ENCODE measurements around the gene PGM1. TPM values are rescaled to one million over a fixed set of nuclear protein-coding genes. Genes with fewer than 3 reads are reported as not detected.

PGM1 gene
- total and polyA plus RNA-seq, 2 of the 13 experiments (the other 11 are each of a cell fraction or from before 2014, with no cell fraction given): 51.6 to 105 TPM

DNA sequence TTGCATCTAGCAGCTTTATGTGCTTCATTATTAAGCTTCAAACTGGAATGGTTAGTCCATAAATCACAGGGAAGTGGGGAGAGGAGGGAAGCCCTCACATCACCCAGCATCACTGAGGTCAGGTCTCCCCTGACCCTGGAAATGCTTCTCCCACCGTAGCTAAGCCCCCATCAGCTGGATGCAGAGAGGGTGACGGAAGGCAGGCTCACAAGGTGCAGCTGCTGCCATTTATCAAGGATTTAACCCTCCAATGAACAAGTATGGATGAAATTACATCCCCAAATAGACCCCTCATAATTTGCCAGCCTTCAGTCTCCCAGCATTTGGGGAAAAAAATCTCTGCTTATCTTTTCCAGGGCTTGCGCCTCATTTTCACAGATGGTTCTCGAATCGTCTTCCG, 60.8 kb downstream of the PGM1 start:
- POLR2A ChIA-PET: no interaction called here
- H2AFZ ChIP-seq (ENCODE audit: low read length): no peak overlapping the region
- no peak overlapping the region for H3K9ac ChIP-seq (ENCODE audit: insufficient read depth, low read depth, low read length)
- WGBS (ENCODE audit: low lambda C conversion rate): over 99% methylated on average over 6 of the region's 6 CpGs
- no peaks in the 10 kb centered on the region for H4K20me1 ChIP-seq (ENCODE audit: insufficient read depth, low read length)
- intact Hi-C loops (cut with micrococcal nuclease; ENCODE audit: unreplicated experiment) (no loop called here), in situ Hi-C loops (cut with HindIII; ENCODE audit: extremely low pct_ligation_motif_present, low pct_unique_long_range_greater_than_20kb) (no loop called here)
- H3K27ac ChIP-seq (ENCODE audit: extremely low read length, insufficient read depth, low read length): no peak overlapping the region
- H3K4me3 ChIP-seq (replicated peaks in 1 of 3; ENCODE audit: insufficient read depth in 1 of 3, low read depth in 2 of 3, low read length in 3 of 3): no peak overlapping the region
- BruUV-seq (replicated peaks): no TSS peak
- no peaks in the 10 kb centered on the region for H3K27me3 ChIP-seq (ENCODE audit: control insufficient read depth in 1 of 2, insufficient read depth in 2 of 2, low read length in 2 of 2)
- DNase-seq (ENCODE audit: low spot score) (no peak), ATAC-seq (no peak), FAIRE-seq (no peak)
- no peak overlapping the region for H3K4me2 ChIP-seq (ENCODE audit: low read depth, low read length)
- 0 out of 2 replicates have a peak, but pooled peaks cover 12% of the 10 kb centered on the region for H3K4me1 ChIP-seq (ENCODE audit: insufficient read depth, low read length)
- peaks cover 19 to 68% of the 10 kb centered on the region in 2 experiments for H3K36me3 ChIP-seq (replicated peaks in 1 of 2; ENCODE audit: control insufficient read depth in 1 of 2, insufficient read depth in 2 of 2, low read length in 2 of 2)
- CTCF ChIA-PET (ENCODE audit: low intra/inter-chr PET ratio, low total read pairs): no interaction called here
- H3K9me3 ChIP-seq (ENCODE audit: low read length): no peaks in the 10 kb centered on the region
- H3K79me2 ChIP-seq (ENCODE audit: insufficient read depth, low read length): no peaks in the 10 kb centered on the region
- TF ChIP-seq, protein P1, sequence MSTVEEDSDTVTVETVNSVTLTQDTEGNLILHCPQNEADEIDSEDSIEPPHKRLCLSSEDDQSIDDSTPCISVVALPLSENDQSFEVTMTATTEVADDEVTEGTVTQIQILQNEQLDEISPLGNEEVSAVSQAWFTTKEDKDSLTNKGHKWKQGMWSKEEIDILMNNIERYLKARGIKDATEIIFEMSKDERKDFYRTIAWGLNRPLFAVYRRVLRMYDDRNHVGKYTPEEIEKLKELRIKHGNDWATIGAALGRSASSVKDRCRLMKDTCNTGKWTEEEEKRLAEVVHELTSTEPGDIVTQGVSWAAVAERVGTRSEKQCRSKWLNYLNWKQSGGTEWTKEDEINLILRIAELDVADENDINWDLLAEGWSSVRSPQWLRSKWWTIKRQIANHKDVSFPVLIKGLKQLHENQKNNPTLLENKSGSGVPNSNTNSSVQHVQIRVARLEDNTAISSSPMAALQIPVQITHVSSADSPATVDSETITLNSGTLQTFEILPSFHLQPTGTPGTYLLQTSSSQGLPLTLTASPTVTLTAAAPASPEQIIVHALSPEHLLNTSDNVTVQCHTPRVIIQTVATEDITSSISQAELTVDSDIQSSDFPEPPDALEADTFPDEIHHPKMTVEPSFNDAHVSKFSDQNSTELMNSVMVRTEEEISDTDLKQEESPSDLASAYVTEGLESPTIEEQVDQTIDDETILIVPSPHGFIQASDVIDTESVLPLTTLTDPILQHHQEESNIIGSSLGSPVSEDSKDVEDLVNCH (CRISPR knock-in tag; IDR thresholded peaks at IDR 0.05): no peak
- TF ChIP-seq ZNF510 (CRISPR knock-in tag; IDR thresholded peaks at IDR 0.05; ENCODE audit: low read depth) (no peak), FOXP1 (IDR thresholded peaks at IDR 0.05) (no peak), FOXP1 (CRISPR knock-in tag; IDR thresholded peaks at IDR 0.05) (no peak), ZKSCAN5 (CRISPR knock-in tag; IDR thresholded peaks at IDR 0.05) (no peak), KMT2B (CRISPR knock-in tag; IDR thresholded peaks at IDR 0.05) (no peak), SIN3A (IDR thresholded peaks at IDR 0.05; ENCODE audit: borderline replicate concordance, low read depth, low read length) (no peak), ZNF75D (CRISPR knock-in tag; IDR thresholded peaks at IDR 0.05; ENCODE audit: borderline replicate concordance) (no peak), KDM3A (CRISPR knock-in tag; IDR thresholded peaks at IDR 0.05; ENCODE audit: low read depth) (no peak), PPARG (CRISPR knock-in tag; conservative IDR thresholded peaks at IDR 0.05) (no peak), NR2F1 (CRISPR knock-in tag; IDR thresholded peaks at IDR 0.05) (no peak), CBX2 (IDR thresholded peaks at IDR 0.05; ENCODE audit: low read depth, low read length) (no peak), CBX2 (CRISPR knock-in tag; IDR thresholded peaks at IDR 0.05; ENCODE audit: low read depth) (no peak), ZNF20 (CRISPR knock-in tag; IDR thresholded peaks at IDR 0.05) (no peak)
- TF ChIP-seq, protein P2, sequence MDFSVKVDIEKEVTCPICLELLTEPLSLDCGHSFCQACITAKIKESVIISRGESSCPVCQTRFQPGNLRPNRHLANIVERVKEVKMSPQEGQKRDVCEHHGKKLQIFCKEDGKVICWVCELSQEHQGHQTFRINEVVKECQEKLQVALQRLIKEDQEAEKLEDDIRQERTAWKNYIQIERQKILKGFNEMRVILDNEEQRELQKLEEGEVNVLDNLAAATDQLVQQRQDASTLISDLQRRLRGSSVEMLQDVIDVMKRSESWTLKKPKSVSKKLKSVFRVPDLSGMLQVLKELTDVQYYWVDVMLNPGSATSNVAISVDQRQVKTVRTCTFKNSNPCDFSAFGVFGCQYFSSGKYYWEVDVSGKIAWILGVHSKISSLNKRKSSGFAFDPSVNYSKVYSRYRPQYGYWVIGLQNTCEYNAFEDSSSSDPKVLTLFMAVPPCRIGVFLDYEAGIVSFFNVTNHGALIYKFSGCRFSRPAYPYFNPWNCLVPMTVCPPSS (IDR thresholded peaks at IDR 0.05): no peak
- TF ChIP-seq, protein P3, sequence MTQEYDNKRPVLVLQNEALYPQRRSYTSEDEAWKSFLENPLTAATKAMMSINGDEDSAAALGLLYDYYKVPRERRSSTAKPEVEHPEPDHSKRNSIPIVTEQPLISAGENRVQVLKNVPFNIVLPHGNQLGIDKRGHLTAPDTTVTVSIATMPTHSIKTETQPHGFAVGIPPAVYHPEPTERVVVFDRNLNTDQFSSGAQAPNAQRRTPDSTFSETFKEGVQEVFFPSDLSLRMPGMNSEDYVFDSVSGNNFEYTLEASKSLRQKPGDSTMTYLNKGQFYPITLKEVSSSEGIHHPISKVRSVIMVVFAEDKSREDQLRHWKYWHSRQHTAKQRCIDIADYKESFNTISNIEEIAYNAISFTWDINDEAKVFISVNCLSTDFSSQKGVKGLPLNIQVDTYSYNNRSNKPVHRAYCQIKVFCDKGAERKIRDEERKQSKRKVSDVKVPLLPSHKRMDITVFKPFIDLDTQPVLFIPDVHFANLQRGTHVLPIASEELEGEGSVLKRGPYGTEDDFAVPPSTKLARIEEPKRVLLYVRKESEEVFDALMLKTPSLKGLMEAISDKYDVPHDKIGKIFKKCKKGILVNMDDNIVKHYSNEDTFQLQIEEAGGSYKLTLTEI (CRISPR knock-in tag; conservative IDR thresholded peaks at IDR 0.05): no peak
- TF ChIP-seq, protein P4, sequence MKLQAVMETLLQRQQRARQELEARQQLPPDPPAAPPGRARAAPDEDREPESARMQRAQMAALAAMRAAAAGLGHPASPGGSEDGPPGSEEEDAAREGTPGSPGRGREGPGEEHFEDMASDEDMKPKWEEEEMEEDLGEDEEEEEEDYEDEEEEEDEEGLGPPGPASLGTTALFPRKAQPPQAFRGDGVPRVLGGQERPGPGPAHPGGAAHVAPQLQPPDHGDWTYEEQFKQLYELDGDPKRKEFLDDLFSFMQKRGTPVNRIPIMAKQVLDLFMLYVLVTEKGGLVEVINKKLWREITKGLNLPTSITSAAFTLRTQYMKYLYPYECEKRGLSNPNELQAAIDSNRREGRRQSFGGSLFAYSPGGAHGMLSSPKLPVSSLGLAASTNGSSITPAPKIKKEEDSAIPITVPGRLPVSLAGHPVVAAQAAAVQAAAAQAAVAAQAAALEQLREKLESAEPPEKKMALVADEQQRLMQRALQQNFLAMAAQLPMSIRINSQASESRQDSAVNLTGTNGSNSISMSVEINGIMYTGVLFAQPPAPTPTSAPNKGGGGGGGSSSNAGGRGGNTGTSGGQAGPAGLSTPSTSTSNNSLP (IDR thresholded peaks at IDR 0.05; ENCODE audit: low read depth, low read length): no peak

All from HepG2 (cell line).